ENCODE results near the gene KAZALD1.
"Not testable (repeated sequence)": the region's sequence is repeated elsewhere in the genome, so short reads cannot be mapped to it uniquely, and the experiment has no call there.

The KAZALD1 gene

GRCh38 chr10:101032637-101033224 is 29.1 kb upstream of the KAZALD1 start:
- Histone ChIP-seq H3K36me3 (ENCODE audit: control insufficient read depth, insufficient read depth, low read length) (peaks cover 4% of the 10 kb centered on the region), H3K27me3 (ENCODE audit: control insufficient read depth, insufficient read depth, low read length) (peaks cover 17% of the 10 kb centered on the region), H3K9me3 (ENCODE audit: control insufficient read depth, low read length) (no peaks in the 10 kb centered on the region), H3K4me3 (ENCODE audit: low read length) (peak overlapping the region; percentile 90), H3K9ac (ENCODE audit: low read length) (peak overlapping the region; percentile 55), H3K4me1 (ENCODE audit: control insufficient read depth, insufficient read depth, low read length) (peaks cover 23% of the 10 kb centered on the region)

DNA sequence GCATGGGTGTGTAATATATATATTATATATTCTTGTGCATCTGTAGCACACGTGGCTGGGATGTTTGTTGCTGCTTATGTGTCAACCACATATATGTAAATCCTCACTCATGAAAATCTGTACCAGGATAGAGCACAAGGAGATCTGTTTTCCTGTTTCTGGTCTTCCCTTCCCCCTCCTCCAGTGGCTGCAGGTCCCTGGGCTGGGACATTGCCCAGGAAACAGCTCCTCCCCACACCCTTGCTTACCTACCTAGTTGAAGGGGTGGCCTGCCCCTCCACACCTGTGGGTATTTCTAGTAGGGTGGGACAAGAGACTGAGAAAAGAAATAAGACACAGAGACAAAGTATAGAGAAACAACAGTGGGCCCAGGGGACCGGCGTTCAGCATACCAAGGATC is 28.5 kb upstream of the KAZALD1 start:
- no peaks in the 10 kb centered on the region for H3K9me3 ChIP-seq (ENCODE audit: control insufficient read depth, low read length)
- peaks cover 23% of the 10 kb centered on the region for H3K4me1 ChIP-seq (ENCODE audit: control insufficient read depth, insufficient read depth, low read length)
- H3K36me3 ChIP-seq (ENCODE audit: control insufficient read depth, insufficient read depth, low read length), result peaks cover 4% of the 10 kb centered on the region
- peaks cover 17% of the 10 kb centered on the region for H3K27me3 ChIP-seq (ENCODE audit: control insufficient read depth, insufficient read depth, low read length)
- H3K9ac ChIP-seq (ENCODE audit: low read length), result no peak overlapping the region
- no peak overlapping the region for H3K4me3 ChIP-seq (ENCODE audit: low read length)

DNA sequence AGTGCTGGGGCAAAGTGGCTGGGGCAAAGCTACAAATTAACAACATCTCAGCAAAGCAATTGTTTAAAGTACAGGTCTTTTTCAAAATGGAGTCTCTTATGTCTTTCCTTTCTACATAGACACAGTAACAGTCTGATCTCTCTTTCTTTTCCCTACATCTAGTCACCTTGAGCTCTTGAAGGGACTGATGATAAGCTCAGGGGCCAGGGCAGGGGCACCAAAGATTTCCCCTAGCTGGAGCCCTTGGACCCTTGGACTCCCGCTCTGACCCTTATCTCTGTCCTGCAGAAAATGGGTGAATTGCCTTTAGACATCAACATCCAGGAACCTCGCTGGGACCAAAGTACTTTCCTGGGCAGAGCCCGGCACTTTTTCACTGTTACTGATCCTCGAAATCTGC is 27.4 kb upstream of the KAZALD1 start:
- H3K4me3 ChIP-seq (ENCODE audit: low read length); H3K27me3 ChIP-seq (ENCODE audit: control insufficient read depth, insufficient read depth, low read length): not testable (repeated sequence)

GRCh38 chr10:101035314-101035713 is 26.5 kb upstream of the KAZALD1 start:
- peaks cover 2% of the 10 kb centered on the region for H3K27me3 ChIP-seq (ENCODE audit: control insufficient read depth, insufficient read depth, low read length)
- H3K9ac ChIP-seq (ENCODE audit: low read length), result no peak overlapping the region
- peaks cover 23% of the 10 kb centered on the region for H3K4me1 ChIP-seq (ENCODE audit: control insufficient read depth, insufficient read depth, low read length)
- no peaks in the 10 kb centered on the region for H3K9me3 ChIP-seq (ENCODE audit: control insufficient read depth, low read length)
- no peak overlapping the region for H3K4me3 ChIP-seq (ENCODE audit: low read length)
- peaks cover 4% of the 10 kb centered on the region for H3K36me3 ChIP-seq (ENCODE audit: control insufficient read depth, insufficient read depth, low read length)

More for the DNA sequence above, 27.4 kb upstream of the KAZALD1 start:
- H3K4me1 ChIP-seq (ENCODE audit: control insufficient read depth, insufficient read depth, low read length), result peaks cover 23% of the 10 kb centered on the region
- not testable (repeated sequence) for H3K9ac ChIP-seq (ENCODE audit: low read length); H3K36me3 ChIP-seq (ENCODE audit: control insufficient read depth, insufficient read depth, low read length); H3K9me3 ChIP-seq (ENCODE audit: control insufficient read depth, low read length)

GRCh38 chr10:101035916-101036702 is 25.7 kb upstream of the KAZALD1 start:
- no peaks in the 10 kb centered on the region for H3K27me3 ChIP-seq (ENCODE audit: control insufficient read depth, insufficient read depth, low read length)
- no peak overlapping the region for H3K9ac ChIP-seq (ENCODE audit: low read length)
- H3K4me3 ChIP-seq (ENCODE audit: low read length), result no peak overlapping the region
- H3K36me3 ChIP-seq (ENCODE audit: control insufficient read depth, insufficient read depth, low read length), result peaks cover 4% of the 10 kb centered on the region
- H3K4me1 ChIP-seq (ENCODE audit: control insufficient read depth, insufficient read depth, low read length), result peaks cover 20% of the 10 kb centered on the region
- H3K9me3 ChIP-seq (ENCODE audit: control insufficient read depth, low read length), result no peaks in the 10 kb centered on the region

DNA sequence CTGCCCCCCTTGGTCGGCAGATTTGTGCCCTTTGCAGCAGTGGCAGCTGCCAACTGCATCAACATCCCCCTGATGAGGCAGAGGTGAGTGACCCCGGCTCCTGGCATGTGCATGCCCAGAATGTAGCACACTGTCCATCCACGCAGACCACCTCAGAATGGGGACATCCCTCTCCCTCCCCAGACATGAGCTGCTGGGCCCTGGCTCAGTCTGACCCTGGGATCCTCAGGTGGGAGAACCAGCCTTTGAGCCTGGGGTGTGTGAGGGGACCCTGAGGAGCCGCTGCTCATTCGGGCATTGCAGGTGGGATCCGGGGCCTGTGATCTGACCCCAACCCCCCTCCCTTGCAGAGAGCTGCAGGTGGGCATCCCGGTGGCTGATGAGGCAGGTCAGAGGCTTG is 25.1 kb upstream of the KAZALD1 start:
- Histone ChIP-seq H3K4me1 (ENCODE audit: control insufficient read depth, insufficient read depth, low read length) (peaks cover 22% of the 10 kb centered on the region), H3K9me3 (ENCODE audit: control insufficient read depth, low read length) (no peaks in the 10 kb centered on the region), H3K4me3 (ENCODE audit: low read length) (no peak overlapping the region), H3K9ac (ENCODE audit: low read length) (no peak overlapping the region), H3K36me3 (ENCODE audit: control insufficient read depth, insufficient read depth, low read length) (peaks cover 4% of the 10 kb centered on the region), H3K27me3 (ENCODE audit: control insufficient read depth, insufficient read depth, low read length) (no peaks in the 10 kb centered on the region)

DNA sequence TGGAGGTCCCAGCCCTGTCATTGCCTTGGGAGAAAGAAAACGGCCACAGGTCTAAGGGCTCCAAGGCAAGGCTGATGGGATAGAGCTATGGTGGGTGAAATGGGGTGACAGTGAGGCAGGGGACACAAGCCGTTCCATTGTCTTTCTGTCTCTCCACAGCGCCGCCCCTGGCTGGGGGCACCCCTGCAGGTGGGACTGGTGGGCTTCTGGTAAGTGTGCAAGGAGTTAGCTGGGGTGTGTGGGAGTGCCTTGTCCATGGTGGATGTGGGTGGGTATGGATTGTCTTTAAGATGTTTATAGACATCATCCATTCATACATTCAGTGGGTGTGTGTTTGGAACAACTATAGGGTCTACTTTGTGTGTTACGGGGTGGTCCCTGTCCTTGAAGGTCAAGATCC is 23.3 kb upstream of the KAZALD1 start:
- Histone ChIP-seq H3K4me1 (ENCODE audit: control insufficient read depth, insufficient read depth, low read length) (peaks cover 23% of the 10 kb centered on the region), H3K9ac (ENCODE audit: low read length) (no peak overlapping the region), H3K4me3 (ENCODE audit: low read length) (no peak overlapping the region), H3K27me3 (ENCODE audit: control insufficient read depth, insufficient read depth, low read length) (no peaks in the 10 kb centered on the region), H3K9me3 (ENCODE audit: control insufficient read depth, low read length) (no peaks in the 10 kb centered on the region), H3K36me3 (ENCODE audit: control insufficient read depth, insufficient read depth, low read length) (peaks cover 4% of the 10 kb centered on the region)

GRCh38 chr10:101040061-101040460 is 21.7 kb upstream of the KAZALD1 start:
- peaks cover 4% of the 10 kb centered on the region for H3K36me3 ChIP-seq (ENCODE audit: control insufficient read depth, insufficient read depth, low read length)
- H3K27me3 ChIP-seq (ENCODE audit: control insufficient read depth, insufficient read depth, low read length), result no peaks in the 10 kb centered on the region
- H3K9me3 ChIP-seq (ENCODE audit: control insufficient read depth, low read length), result no peaks in the 10 kb centered on the region
- H3K4me1 ChIP-seq (ENCODE audit: control insufficient read depth, insufficient read depth, low read length), result peaks cover 24% of the 10 kb centered on the region
- H3K9ac ChIP-seq (ENCODE audit: low read length), result no peak overlapping the region
- H3K4me3 ChIP-seq (ENCODE audit: low read length), result no peak overlapping the region

GRCh38 chr10:101040851-101041250 is 20.9 kb upstream of the KAZALD1 start:
- Histone ChIP-seq H3K9ac (ENCODE audit: low read length) (no peak overlapping the region), H3K9me3 (ENCODE audit: control insufficient read depth, low read length) (no peaks in the 10 kb centered on the region), H3K4me1 (ENCODE audit: control insufficient read depth, insufficient read depth, low read length) (peaks cover 24% of the 10 kb centered on the region), H3K27me3 (ENCODE audit: control insufficient read depth, insufficient read depth, low read length) (no peaks in the 10 kb centered on the region), H3K36me3 (ENCODE audit: control insufficient read depth, insufficient read depth, low read length) (peaks cover 4% of the 10 kb centered on the region), H3K4me3 (ENCODE audit: low read length) (no peak overlapping the region)

- Histone ChIP-seq H3K9me3 (ENCODE audit: control insufficient read depth, low read length) (no peaks in the 10 kb centered on the region), H3K4me3 (ENCODE audit: low read length) (no peak overlapping the region), H3K9ac (ENCODE audit: low read length) (no peak overlapping the region), H3K36me3 (ENCODE audit: control insufficient read depth, insufficient read depth, low read length) (peaks cover 4% of the 10 kb centered on the region), H3K27me3 (ENCODE audit: control insufficient read depth, insufficient read depth, low read length) (no peaks in the 10 kb centered on the region), H3K4me1 (ENCODE audit: control insufficient read depth, insufficient read depth, low read length) (peaks cover 24% of the 10 kb centered on the region)
Observed at GRCh38 chr10:101041252-101041761, 20.5 kb upstream of the KAZALD1 start.

DNA sequence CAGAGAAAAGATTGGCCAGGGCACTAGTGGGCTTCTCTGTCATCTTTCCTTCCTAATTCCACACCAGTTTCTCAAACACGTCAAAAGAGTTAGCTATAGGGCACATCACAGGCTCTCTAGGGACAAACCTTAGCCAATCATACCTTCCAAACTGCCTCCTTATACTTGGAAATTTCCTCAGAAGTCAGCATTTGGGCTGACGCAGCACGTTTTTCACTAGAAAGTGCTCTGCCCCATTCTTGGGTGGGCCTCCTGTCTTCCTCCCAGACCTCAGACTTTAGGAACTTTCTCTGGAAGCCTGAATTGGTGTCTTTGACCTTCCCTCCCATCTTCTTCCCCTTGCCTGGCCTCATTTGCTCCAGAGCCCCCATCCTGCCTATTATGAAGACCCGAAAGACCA is 19.7 kb upstream of the KAZALD1 start:
- no peaks in the 10 kb centered on the region for H3K9me3 ChIP-seq (ENCODE audit: control insufficient read depth, low read length)
- peaks cover 24% of the 10 kb centered on the region for H3K4me1 ChIP-seq (ENCODE audit: control insufficient read depth, insufficient read depth, low read length)
- peak overlapping the region; percentile 61 for H3K4me3 ChIP-seq (ENCODE audit: low read length)
- peaks cover 7% of the 10 kb centered on the region for H3K27me3 ChIP-seq (ENCODE audit: control insufficient read depth, insufficient read depth, low read length)
- peaks cover 4% of the 10 kb centered on the region for H3K36me3 ChIP-seq (ENCODE audit: control insufficient read depth, insufficient read depth, low read length)
- H3K9ac ChIP-seq (ENCODE audit: low read length), result peak overlapping the region; percentile 85

- H3K9ac ChIP-seq (ENCODE audit: low read length), result peak overlapping the region; percentile 85
- H3K4me3 ChIP-seq (ENCODE audit: low read length), result peak overlapping the region; percentile 61
- H3K36me3 ChIP-seq (ENCODE audit: control insufficient read depth, insufficient read depth, low read length), result no peaks in the 10 kb centered on the region
- peaks cover 14% of the 10 kb centered on the region for H3K27me3 ChIP-seq (ENCODE audit: control insufficient read depth, insufficient read depth, low read length)
- no peaks in the 10 kb centered on the region for H3K9me3 ChIP-seq (ENCODE audit: control insufficient read depth, low read length)
- peaks cover 24% of the 10 kb centered on the region for H3K4me1 ChIP-seq (ENCODE audit: control insufficient read depth, insufficient read depth, low read length)
Observed at GRCh38 chr10:101042667-101043362, 19.0 kb upstream of the KAZALD1 start.
